K562 (cell line): ENCODE data around the gene STK4. TPM values are rescaled to one million over a fixed set of nuclear protein-coding genes. Genes with fewer than 3 reads are reported as not detected.

Source experiments
- ATAC-seq: fragments of 200-7000 bp; cut with Tn5 transposase; 3 replicates; pipeline ENCODE4 v1.9.1; 2020; ENCODE audit warnings: moderate library complexity
- BruUV-seq: library from RNA; stranded (reverse); fragments of 400-500 nt; replicated peaks from 2 replicates; lab custom pipeline; 2021; lab: Mats Ljungman, UMichigan
- CTCF ChIA-PET: fragments of 300-600 bp; formaldehyde crosslinking; extraction: SDS; loops from one replicate; lab custom pipeline; 2021; ENCODE audit warnings: low intra/inter-chr PET ratio; lab: Yijun Ruan, JAX
- POLR2A ChIA-PET: fragments of 300-600, 350-650 bp; sonication (Branson Sonifier 250); formaldehyde crosslinking; extraction: SDS; loops from one replicate; lab custom pipeline; 2021; ENCODE audit warnings: antibody characterized with exemption, inconsistent platforms; lab: Yijun Ruan, JAX
- DNase-seq, 4 experiments: peaks; one replicate each; pipeline versions ENCODE4 v3.0.0 to v3.0.0-alpha.2; 2011 to 2018; ENCODE audit warnings: low spot score in 3 of 4, mixed read lengths in 3 of 4; ENCODE audit errors: extremely low read depth in 1 of 4
- FAIRE-seq: peaks from 2 replicates; lab custom pipeline; 2011; peaks lifted over from hg19 to GRCh38; lab: Jason Lieb, UNC
- H2AFZ ChIP-seq: 2 replicates; pipeline ENCODE4 v1.6.0; 2011; ENCODE audit warnings: low read depth, low read length, control low read depth, inconsistent platforms
- H3K27ac ChIP-seq: fragments of 200-600 bp; 3 replicates; pipeline ENCODE4 v1.8.0; 2011; ENCODE audit warnings: low read depth, mild to moderate bottlenecking, control low read depth, inconsistent platforms, low read length, moderate library complexity, mixed read lengths; ENCODE audit errors: extremely low read depth
- H3K27me3 ChIP-seq, 2 experiments: fragments of 300-600 bp in 1 of 2; 2 replicates in 1 of 2; 3 replicates in 1 of 2; pipeline versions ENCODE4 v1.6.0 to v1.8.0; 2011; ENCODE audit warnings: inconsistent platforms in 2 of 2, low read length in 2 of 2, mild to moderate bottlenecking in 1 of 2, mixed read lengths in 1 of 2, moderate library complexity in 1 of 2; ENCODE audit not compliant: control insufficient read depth in 2 of 2, insufficient read depth in 2 of 2
- H3K36me3 ChIP-seq: fragments of 300-600 bp; 3 replicates; pipeline ENCODE4 v1.8.0; 2011; ENCODE audit warnings: mild to moderate bottlenecking, low read length, inconsistent platforms; ENCODE audit not compliant: control insufficient read depth, insufficient read depth
- H3K4me1 ChIP-seq, 2 experiments: fragments of 200-600 bp in 1 of 2; replicated peaks in 1 of 2; 2 replicates in 1 of 2; 3 replicates in 1 of 2; pipeline versions ENCODE4 v1.5.1 to v1.8.0; 2011; ENCODE audit warnings: inconsistent platforms in 2 of 2, low read length in 2 of 2, mild to moderate bottlenecking in 1 of 2, mixed read lengths in 1 of 2, moderate library complexity in 1 of 2; ENCODE audit not compliant: control insufficient read depth in 2 of 2, insufficient read depth in 2 of 2
- H3K4me2 ChIP-seq: 2 replicates; pipeline ENCODE4 v1.6.1; 2011; ENCODE audit warnings: low read length, control low read depth, inconsistent platforms, mixed read lengths; ENCODE audit not compliant: insufficient read depth
- H3K4me3 ChIP-seq: fragments of 200-600 bp; sonication (generic), shearing (Covaris generic); 2 replicates; pipeline ENCODE4 v1.5.1; 2016; ENCODE audit warnings: control low read depth, inconsistent platforms
- H3K79me2 ChIP-seq: fragments of 200-600 bp; 3 replicates; pipeline ENCODE4 v1.8.0; 2011; ENCODE audit warnings: low read length, inconsistent platforms; ENCODE audit not compliant: control insufficient read depth, insufficient read depth
- H3K9ac ChIP-seq, 2 experiments: 2 replicates each; pipeline versions ENCODE4 v1.6.0 to v1.6.1; 2011; ENCODE audit warnings: low read depth in 2 of 2, low read length in 2 of 2, control low read depth in 1 of 2, inconsistent platforms in 1 of 2, mild to moderate bottlenecking in 1 of 2, mixed read lengths in 1 of 2; ENCODE audit not compliant: insufficient read depth in 1 of 2
- H3K9me1 ChIP-seq: one replicate; pipeline ENCODE4 v1.6.0; 2011; ENCODE audit warnings: inconsistent platforms, mild to moderate bottlenecking, low read length, moderate library complexity; ENCODE audit not compliant: control insufficient read depth, insufficient read depth
- H3K9me3 ChIP-seq: replicated peaks from 2 replicates; pipeline ENCODE4 v1.5.1; 2011; ENCODE audit warnings: low read depth, low read length, inconsistent platforms; ENCODE audit not compliant: control insufficient read depth, insufficient read depth
- H4K20me1 ChIP-seq: replicated peaks from 2 replicates; pipeline ENCODE4 v1.6.1; 2011; ENCODE audit warnings: low read length, inconsistent platforms, mixed read lengths; ENCODE audit not compliant: control insufficient read depth, insufficient read depth
- MAZ ChIP-seq, 2 experiments: fragments of 450-650 bp in 1 of 2; sonication (generic) in 1 of 2; formaldehyde crosslinking; IDR thresholded peaks in 1 of 2; conservative IDR thresholded peaks in 1 of 2; 2 replicates each; pipeline versions ENCODE4 v1.4.0 to v1.5.0; 2020; ENCODE audit warnings: mild to moderate bottlenecking in 1 of 2, missing genetic modification reagents in 1 of 2
- POLR2G ChIP-seq: fragments of 200-400 bp; formaldehyde crosslinking; IDR thresholded peaks from 2 replicates; pipeline ENCODE4 v1.6.1; 2017; ENCODE audit warnings: low read depth, mild to moderate bottlenecking, antibody characterized with exemption, low read length, moderate library complexity
- RHOXF2B ChIP-seq: fragments of 250-450 bp; sonication (Bioruptor Pico); conservative IDR thresholded peaks from 2 replicates; pipeline ENCODE4 v1.5.1; 2021
- STAT5A ChIP-seq: IDR thresholded peaks from 2 replicates; pipeline ENCODE4 v1.6.1; 2012; ENCODE audit warnings: low read length, inconsistent platforms, borderline replicate concordance
- ZNF282 ChIP-seq: sonication (generic); formaldehyde crosslinking; IDR thresholded peaks from 2 replicates; pipeline ENCODE4 v1.8.1; 2023; ENCODE audit warnings: missing genetic modification reagents
- ZNF699 ChIP-seq: fragments of 250-450 bp; sonication (Bioruptor Pico); IDR thresholded peaks from 2 replicates; pipeline ENCODE4 v1.8.0; 2021; ENCODE audit warnings: mild to moderate bottlenecking, moderate library complexity; ENCODE audit not compliant: insufficient replicate concordance
- ZSCAN29 ChIP-seq: fragments of 450-650 bp; IDR thresholded peaks from 2 replicates; pipeline ENCODE4 v1.6.1; 2017
- ZZZ3 ChIP-seq: fragments of 450-650 bp; IDR thresholded peaks from 2 replicates; pipeline ENCODE4 v1.6.1; 2016; ENCODE audit warnings: antibody characterized with exemption, mild to moderate bottlenecking, moderate library complexity
- WGBS: fragments of 100-300 bp; shearing (Covaris generic); methylation state at CpG from one replicate; pipeline ENCODE4 v1.1.6; 2016; ENCODE audit warnings: low coverage, mixed read lengths; ENCODE audit not compliant: insufficient coverage; ENCODE audit errors: missing lambda C conversion rate; 5-methylcytosine and 5-hydroxymethylcytosine counted together
- in situ Hi-C: fragments of 300-500 bp; cut with MboI; formaldehyde crosslinking; loops from 4 replicates; pipeline ENCODE4 v1.15.0; 2018; ENCODE audit warnings: inconsistent platforms, mixed read lengths
- intact Hi-C: fragments of 100-400 bp; cut with micrococcal nuclease; formaldehyde crosslinking; loops from 2 replicates; pipeline ENCODE4 v1.14.2; 2022
- polyA plus RNA-seq, 8 experiments: library from polyadenylated mRNA; depleted of rRNA in 4 of 8; stranded (reverse) in 5 of 8; unstranded in 3 of 8; fragments of >200 nt; fragmentation: Nextera tagmentation in 2 of 8; fragmentation: Illumina TruSeq in 1 of 8; extraction: Ambion mirVana in 2 of 8; extraction: Trizol in 1 of 8; gene quantifications; 2 replicates each; pipeline versions ENCODE4 v1.2.1 to v1.2.3, GENCODE V29; 2011 to 2014; ENCODE audit warnings: inconsistent platforms in 1 of 8, missing spikeins in 1 of 8
- total RNA-seq, 7 experiments: library from RNA; depleted of rRNA in 6 of 7; stranded (reverse); fragments of >200 nt in 6 of 7; fragmentation: Illumina TruSeq in 2 of 7; extraction: Trizol in 2 of 7; gene quantifications; 2 replicates each; pipeline versions ENCODE4 v1.2.1 to v1.2.3, GENCODE V29; 2011 to 2021; ENCODE audit warnings: low replicate concordance in 1 of 7

Gene STK4
- total and polyA plus RNA-seq, 9 of the 15 experiments (the other 6 are each of a cell fraction or from before 2014, with no cell fraction given): 11.9 to 30.6 (median 22.2) TPM

GRCh38 chr20:44931911-44932310 is 34.4 kb upstream of the STK4 start (continued):
- TF ChIP-seq STAT5A (no peak), RHOXF2B (CRISPR knock-in tag) (no peak), ZNF699 (CRISPR knock-in tag) (no peak), ZSCAN29 (no peak), ZNF282 (CRISPR knock-in tag) (no peak), ZZZ3 (no peak)

GRCh38 chr20:44932916-44933315 is 33.4 kb upstream of the STK4 start:
- no TSS peak for BruUV-seq
- Histone ChIP-seq H3K9ac (no peak overlapping the region), H3K4me3 (no peak overlapping the region), H3K36me3 (peaks cover 62% of the 10 kb centered on the region; the same call in 2 of the 3 replicates), H3K9me1 (no peaks in the 10 kb centered on the region), H3K27me3 (no peaks in the 10 kb centered on the region), H3K27ac (no peak overlapping the region), H3K4me2 (no peak overlapping the region), H3K79me2 (no peaks in the 10 kb centered on the region), H4K20me1 (no peaks in the 10 kb centered on the region; the same call in 1 of the 2 replicates), H3K9me3 (no peaks in the 10 kb centered on the region), H2AFZ (no peak overlapping the region), H3K4me1 (no peaks in the 10 kb centered on the region)
- ChIA-PET CTCF (no interaction called here), POLR2A (interaction anchor here (0.6 to 2.8 kb wide), 2 partner anchors 9 to 17 kb away, joined by 3 to 15 read pairs; no protein-coding TSS in a partner anchor)
- intact Hi-C loops (no loop called here), in situ Hi-C loops (no loop called here)
- FAIRE-seq (no peak), DNase-seq (no peak), ATAC-seq (no peak)
- TF ChIP-seq POLR2G (0 out of 2 replicates have a peak, but pooled peaks have one; percentile 39), MAZ (CRISPR knock-in tag; conservative IDR thresholded peaks at IDR 0.05 in 1 of 2, IDR thresholded peaks at IDR 0.05 in 1 of 2) (no peak)
- WGBS: 92% methylated on average over 5 of the region's 8 CpGs
